Measurements from ENCODE around the gene UROD.
"Not testable (repeated sequence)": the region's sequence is repeated elsewhere in the genome, so short reads cannot be mapped to it uniquely, and the experiment has no call there.

The UROD gene

DNA sequence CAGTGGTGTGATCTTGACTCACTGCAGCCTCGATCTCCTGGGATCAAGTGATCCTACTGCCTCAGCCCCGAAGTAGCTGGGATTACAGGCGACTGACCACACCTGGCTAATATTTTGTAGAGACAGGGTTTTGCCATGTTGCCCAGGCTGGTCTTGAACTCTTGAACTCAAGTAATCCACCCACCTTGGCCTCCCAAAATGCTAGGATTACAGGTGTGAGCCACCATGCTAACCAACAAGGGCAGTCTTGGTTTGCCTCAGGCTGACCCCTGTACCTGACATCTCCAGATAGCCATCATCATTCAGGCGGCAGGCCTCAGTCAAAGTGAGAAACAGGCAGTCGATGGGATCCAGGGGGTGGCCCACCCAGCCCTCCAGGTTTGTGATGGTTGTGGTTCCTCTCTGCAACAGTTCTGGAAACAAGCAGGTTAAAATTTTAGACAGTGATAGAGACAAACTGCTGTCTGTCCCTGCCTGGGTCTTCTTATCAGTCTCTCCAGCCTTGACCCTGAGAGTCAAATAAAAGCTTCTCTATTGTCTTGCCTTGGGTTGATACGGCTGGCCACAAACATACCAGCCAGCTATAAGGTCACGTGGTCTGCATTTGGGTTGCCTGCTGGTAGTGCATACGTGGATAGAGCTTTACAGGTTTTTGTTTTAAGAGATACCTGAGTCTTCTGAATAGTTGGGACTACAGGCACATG lies 26.8 kb downstream of the UROD start:
- DNase-seq (ENCODE audit: low spot score) = no peak

DNA sequence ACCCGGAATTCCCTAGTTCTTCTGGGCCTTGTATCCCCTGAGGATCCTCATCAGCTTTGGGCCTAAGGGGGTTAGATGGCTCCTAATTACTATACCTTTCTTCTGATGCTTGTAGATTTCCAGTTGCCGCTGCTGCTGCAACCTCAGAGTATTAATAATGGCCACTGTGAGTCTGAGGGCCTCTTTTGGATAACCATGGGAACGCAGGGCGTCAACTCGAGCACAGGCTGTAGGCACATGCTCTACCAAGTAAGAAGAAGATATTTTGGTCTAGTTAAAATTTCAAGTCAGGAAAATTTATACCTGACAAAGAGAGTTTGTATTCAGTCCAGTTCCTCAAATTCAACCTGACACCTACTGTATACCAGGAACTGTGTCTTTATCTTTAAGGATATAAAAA lies 28.2 kb downstream of the UROD start:
- no peak for DNase-seq (ENCODE audit: low spot score)

DNA sequence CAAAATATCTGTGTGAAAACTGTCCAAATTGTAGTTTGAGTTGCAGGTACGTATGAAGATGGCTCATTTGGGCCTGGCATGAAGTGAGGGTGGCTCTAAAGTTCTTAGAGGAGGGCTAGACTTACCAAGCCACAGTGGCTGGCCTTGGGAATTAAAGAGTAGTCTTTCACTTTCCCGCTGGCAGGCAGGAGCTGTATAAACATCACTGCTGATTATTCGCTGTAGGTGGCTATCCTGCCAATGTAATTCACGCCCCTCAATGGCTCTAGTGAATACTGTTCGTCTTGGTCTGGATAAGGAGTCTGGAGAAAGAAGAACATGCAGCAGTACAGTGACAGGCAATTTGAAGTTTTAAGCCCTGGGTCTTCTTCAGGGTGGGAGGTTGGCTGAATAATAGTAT lies 31.0 kb downstream of the UROD start:
- DNase-seq (ENCODE audit: low spot score) = no peak

DNA sequence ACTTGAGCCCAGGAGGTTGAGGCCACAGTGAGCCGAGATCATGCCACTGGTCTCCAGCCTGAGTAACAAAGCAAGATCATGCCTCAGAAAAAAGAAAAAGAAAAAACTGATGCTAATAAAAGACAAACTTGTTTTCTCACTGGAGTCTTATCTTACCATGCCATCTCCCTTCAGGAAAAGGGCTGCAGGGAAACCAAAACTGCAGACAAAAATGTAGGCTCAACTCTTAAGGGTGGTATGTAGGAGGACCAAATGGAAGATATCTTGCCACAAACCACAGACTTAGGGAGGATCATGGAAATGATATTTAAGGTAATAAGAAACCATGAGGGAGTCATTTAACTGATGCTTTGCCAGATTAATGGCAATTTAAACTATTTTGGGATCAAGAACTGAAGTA lies 32.9 kb downstream of the UROD start:
- DNase-seq (ENCODE audit: low spot score) = no peak

DNA sequence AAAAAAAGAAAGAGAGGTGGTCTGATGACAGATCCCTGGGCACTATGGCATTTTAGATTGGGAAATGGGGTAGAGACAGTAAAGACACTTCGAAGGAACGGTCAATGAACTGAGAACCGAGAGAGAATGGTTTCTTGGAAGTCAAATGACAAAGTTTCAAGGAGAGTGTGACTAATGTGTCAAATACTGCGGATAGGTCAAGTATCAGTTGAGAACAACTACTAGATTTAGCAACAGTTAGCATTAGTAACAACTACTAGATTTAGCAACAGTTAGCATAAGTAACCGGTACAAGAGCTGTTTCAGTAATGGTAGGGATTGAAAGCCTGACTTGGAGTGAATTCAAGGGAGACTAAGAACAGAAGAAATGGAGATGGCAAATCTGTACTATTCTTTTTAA lies 35.0 kb downstream of the UROD start:
- no peak for DNase-seq (ENCODE audit: low spot score)

DNA sequence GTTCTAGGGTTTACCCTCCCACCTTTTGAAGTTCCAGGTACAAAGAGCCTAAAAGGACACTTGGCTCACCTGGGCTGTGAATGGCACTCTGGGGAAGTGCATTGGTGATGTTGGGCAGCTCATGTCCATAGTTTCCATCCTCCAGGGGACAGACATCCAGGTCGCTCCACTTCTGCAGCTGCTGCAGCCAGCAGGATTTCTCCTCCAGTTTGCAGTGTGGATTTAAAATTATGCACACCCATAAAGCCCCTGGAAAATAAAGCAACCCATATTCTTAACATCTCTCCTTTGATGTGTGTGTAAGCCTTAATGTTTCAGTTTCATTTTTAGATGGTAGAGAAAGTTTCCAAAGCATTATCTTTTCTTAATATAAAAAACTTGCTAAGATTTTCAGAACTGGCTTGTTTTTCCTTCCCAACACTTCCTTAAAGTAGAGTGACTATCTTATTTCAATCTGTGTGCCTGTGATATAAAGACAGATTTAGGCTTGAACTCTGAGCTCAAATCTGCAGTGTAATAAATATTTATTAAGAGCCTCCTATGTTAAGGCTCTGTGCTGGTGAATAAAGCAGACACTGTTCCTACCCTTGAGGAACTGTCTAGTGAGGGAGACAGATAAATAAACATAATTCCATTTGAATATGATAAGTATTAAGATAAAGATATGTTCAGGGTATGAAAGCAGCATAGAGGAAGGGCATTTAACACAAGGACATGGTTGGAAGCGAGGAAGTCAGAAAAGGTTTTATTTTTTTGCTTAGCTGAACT lies 39.1 kb downstream of the UROD start:
- no peak for DNase-seq (ENCODE audit: low spot score)

DNA sequence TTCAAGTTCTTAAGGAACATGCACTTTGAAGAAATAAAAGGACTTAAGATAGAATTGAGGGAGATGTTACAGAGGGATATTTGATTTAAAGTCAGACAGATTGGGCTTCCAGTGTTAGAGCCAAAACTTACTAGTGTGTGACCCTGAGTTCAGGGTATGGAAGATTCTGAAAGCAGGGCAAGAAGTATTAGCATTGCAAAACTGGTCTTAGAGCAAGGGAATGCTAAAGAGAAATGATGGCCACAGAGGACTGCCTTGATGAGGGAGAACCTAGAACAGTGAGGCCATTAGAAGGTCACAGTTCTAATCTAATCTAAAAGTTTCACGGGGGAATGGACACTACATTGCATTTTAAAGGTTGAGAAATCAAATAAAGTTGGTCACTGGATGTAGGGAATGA lies 45.5 kb downstream of the UROD start:
- DNase-seq (ENCODE audit: low spot score) = no peak

DNA sequence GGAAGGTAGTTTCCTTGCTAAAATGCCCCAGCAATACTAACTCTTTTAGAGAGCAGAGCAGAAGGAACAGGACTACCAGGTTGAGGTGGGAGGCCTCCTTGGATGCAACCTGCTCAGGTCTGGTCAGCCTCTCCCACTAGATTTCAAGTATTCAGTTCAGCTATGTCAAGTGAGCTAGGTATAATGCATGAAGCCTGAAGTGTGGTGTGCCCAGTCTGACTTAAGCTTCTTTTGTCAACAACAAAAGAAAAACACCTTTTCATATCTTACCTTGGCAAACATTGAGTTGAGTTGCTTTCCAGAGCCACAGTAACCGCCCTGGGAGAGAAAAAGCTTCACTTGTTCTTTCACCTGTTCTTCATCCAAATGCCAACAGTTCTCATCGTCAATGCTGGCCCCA lies 47.8 kb downstream of the UROD start:
- DNase-seq (ENCODE audit: low spot score) = no peak

DNA sequence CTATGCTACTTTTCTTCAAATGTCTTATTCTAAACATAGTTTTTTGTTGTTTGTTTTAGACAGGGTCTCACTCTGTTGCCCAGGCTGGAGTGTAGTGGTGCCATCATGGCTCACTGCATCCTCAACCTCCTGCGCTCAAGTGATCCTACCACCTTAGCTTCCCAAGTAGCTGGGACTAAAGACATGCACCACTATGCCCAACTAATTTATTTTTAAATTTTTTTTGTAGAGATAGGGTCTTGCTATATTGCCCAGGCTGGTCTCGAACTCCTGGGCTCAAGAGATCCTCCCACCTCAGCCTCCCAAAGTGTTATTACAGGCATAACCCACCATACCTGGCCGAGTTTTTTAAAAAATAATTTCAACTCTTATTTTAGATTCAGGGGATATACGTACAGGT lies 50.4 kb downstream of the UROD start:
- not testable (repeated sequence) for DNase-seq (ENCODE audit: low spot score)

DNA sequence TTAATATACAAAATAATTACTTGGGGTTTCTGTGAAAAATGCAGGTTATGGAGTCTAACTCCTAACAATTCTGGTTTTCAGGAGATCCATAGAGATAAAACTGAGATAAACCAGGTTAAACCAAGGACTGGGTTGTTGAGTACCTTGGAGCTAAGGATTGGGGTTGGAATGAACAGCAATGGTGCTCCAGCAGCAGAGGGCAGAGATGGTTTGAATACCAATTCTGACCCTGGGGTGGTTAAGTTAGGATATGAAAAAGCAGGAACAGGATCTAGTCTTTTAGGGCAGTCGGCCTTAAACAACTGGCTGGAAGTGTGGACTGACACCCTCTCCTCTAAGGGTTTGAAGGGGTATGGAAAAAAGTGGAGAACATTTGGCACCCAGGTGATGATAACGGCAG lies 53.0 kb downstream of the UROD start:
- no peak for DNase-seq (ENCODE audit: low spot score)
